Measurements from ENCODE around the gene AHCY.
A peak's percentile ranks its signal among the peaks of the same experiment; 100 is the strongest.

Gene AHCY

GRCh38 chr20:34322267-34323105 lies 19.3 kb upstream of the AHCY start:
- H3K9ac ChIP-seq (ENCODE audit: low read depth, low read length) = no peak overlapping the region
- peaks cover 8% of the 10 kb centered on the region; the same call in 1 of the 2 replicates for H3K4me1 ChIP-seq (ENCODE audit: control insufficient read depth, insufficient read depth, low read length)
- H3K27ac ChIP-seq (ENCODE audit: low read depth, low read length) = no peak overlapping the region
- no peaks in the 10 kb centered on the region for H3K36me3 ChIP-seq (ENCODE audit: control insufficient read depth, insufficient read depth, low read length)
- no peaks in the 10 kb centered on the region for H3K27me3 ChIP-seq (ENCODE audit: control insufficient read depth, insufficient read depth, low read length)
- no peaks in the 10 kb centered on the region for H3K9me3 ChIP-seq (ENCODE audit: control insufficient read depth, insufficient read depth, low read length)
- no peak overlapping the region for H3K4me3 ChIP-seq (ENCODE audit: low read depth, low read length)

DNA sequence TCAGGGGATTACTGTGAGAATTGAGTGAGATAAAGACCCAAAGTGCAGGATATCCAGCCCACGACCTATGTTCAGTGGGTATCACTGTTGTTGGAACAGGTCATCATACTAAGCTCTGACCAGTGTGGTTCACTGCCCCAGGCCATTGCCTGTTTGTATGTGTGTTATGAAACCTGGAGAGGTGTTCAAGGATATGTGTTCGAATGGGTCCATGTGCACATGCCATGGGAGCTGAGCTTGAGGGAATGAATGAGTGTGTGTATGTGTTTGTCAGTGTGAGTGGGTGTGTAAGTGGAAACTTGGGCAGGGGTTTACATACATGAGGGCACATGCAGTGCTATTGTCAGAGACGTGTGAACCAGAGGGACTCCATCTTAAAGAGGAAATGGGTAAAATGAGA lies 17.7 kb upstream of the AHCY start:
- Histone ChIP-seq H3K27ac (ENCODE audit: low read depth, low read length) (no peak overlapping the region), H3K36me3 (ENCODE audit: control insufficient read depth, insufficient read depth, low read length) (no peaks in the 10 kb centered on the region), H3K4me3 (ENCODE audit: low read depth, low read length) (no peak overlapping the region), H3K9me3 (ENCODE audit: control insufficient read depth, insufficient read depth, low read length) (no peaks in the 10 kb centered on the region), H3K4me1 (ENCODE audit: control insufficient read depth, insufficient read depth, low read length) (peaks cover 8% of the 10 kb centered on the region; the same call in 1 of the 2 replicates), H3K9ac (ENCODE audit: low read depth, low read length) (no peak overlapping the region), H3K27me3 (ENCODE audit: control insufficient read depth, insufficient read depth, low read length) (no peaks in the 10 kb centered on the region)

DNA sequence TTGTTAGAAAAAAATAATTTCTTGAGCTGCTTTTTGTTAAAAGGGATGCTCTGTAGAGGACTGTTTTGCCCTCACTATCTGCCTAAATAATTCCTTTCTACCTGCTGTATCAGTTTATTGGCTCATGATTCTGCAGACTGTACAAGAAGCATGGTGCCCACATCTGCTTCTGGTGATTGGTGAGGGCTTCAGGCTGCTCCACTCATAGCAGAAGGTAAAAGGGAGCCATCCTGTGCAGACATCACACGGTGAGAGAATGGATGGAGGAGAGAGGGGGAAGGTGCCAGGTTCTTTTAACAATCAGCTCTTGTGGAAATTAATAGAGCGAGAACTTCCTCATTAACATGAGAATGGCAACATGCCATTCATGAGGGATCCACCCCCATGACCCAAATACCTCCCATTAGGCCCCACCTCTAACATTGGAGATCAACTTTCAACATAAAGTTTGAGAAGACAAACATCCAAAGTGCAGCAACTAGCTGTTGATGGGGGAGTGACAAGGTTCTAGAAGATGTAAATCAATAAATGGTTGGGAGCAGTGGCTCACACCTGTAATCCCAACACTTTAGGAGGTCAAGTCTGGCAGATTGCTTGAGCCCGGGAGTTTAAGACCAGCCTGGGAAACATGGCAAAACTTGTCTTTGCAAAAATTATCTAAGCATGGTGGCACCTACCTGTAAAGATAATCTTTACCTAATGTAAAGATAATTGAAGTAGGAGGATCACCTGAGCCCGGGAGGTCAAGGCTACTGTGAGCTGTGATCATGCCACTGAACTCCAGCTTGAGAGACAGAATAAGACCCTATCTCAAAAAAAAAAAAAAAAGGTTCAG lies 15.7 kb upstream of the AHCY start:
- Histone ChIP-seq H3K4me1 (ENCODE audit: control insufficient read depth, insufficient read depth, low read length) (peaks cover 8% of the 10 kb centered on the region; the same call in 1 of the 2 replicates), H3K9ac (ENCODE audit: low read depth, low read length) (no peak overlapping the region), H3K4me3 (ENCODE audit: low read depth, low read length) (no peak overlapping the region), H3K36me3 (ENCODE audit: control insufficient read depth, insufficient read depth, low read length) (no peaks in the 10 kb centered on the region), H3K27ac (ENCODE audit: low read depth, low read length) (peak overlapping the region; percentile 54), H3K9me3 (ENCODE audit: control insufficient read depth, insufficient read depth, low read length) (no peaks in the 10 kb centered on the region), H3K27me3 (ENCODE audit: control insufficient read depth, insufficient read depth, low read length) (no peaks in the 10 kb centered on the region)

GRCh38 chr20:34316196-34316814 lies 13.2 kb upstream of the AHCY start:
- no peak overlapping the region for H3K4me3 ChIP-seq (ENCODE audit: low read depth, low read length)
- peaks cover 11% of the 10 kb centered on the region for H3K27me3 ChIP-seq (ENCODE audit: control insufficient read depth, insufficient read depth, low read length)
- no peaks in the 10 kb centered on the region for H3K9me3 ChIP-seq (ENCODE audit: control insufficient read depth, insufficient read depth, low read length)
- H3K4me1 ChIP-seq (ENCODE audit: control insufficient read depth, insufficient read depth, low read length) = peaks cover 13% of the 10 kb centered on the region; the same call in 1 of the 2 replicates
- no peak overlapping the region for H3K9ac ChIP-seq (ENCODE audit: low read depth, low read length)
- no peak overlapping the region for H3K27ac ChIP-seq (ENCODE audit: low read depth, low read length)
- H3K36me3 ChIP-seq (ENCODE audit: control insufficient read depth, insufficient read depth, low read length) = no peaks in the 10 kb centered on the region

DNA sequence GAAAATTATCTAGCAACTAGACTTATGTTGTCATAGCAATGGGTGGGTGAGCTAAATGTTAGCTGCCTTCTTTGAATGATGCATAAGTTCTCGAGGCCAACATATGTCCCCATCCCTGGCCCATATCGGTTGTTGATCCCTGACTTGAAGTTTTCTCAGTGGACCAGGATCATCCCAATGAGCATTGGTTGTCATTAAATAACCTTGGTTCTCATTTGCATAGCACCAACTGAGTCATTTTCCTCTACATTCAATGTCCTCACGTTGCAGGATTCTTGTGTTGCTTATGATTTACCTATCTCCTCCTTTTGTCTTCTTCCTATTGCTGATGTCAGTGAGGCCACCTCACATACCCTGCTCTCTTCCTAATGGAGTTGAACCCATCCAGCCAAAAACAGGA lies 12.1 kb upstream of the AHCY start:
- Histone ChIP-seq H3K4me3 (ENCODE audit: low read depth, low read length) (no peak overlapping the region), H3K27ac (ENCODE audit: low read depth, low read length) (no peak overlapping the region), H3K9ac (ENCODE audit: low read depth, low read length) (no peak overlapping the region), H3K36me3 (ENCODE audit: control insufficient read depth, insufficient read depth, low read length) (no peaks in the 10 kb centered on the region), H3K4me1 (ENCODE audit: control insufficient read depth, insufficient read depth, low read length) (peaks cover 13% of the 10 kb centered on the region; the same call in 1 of the 2 replicates), H3K9me3 (ENCODE audit: control insufficient read depth, insufficient read depth, low read length) (no peaks in the 10 kb centered on the region), H3K27me3 (ENCODE audit: control insufficient read depth, insufficient read depth, low read length) (peaks cover 11% of the 10 kb centered on the region)

- no peak overlapping the region for H3K27ac ChIP-seq (ENCODE audit: low read depth, low read length)
- H3K4me3 ChIP-seq (ENCODE audit: low read depth, low read length) = peak overlapping the region; percentile 59
- H3K27me3 ChIP-seq (ENCODE audit: control insufficient read depth, insufficient read depth, low read length) = peaks cover 11% of the 10 kb centered on the region
- 0 out of 2 replicates have a peak, but pooled peaks cover 5% of the 10 kb centered on the region for H3K4me1 ChIP-seq (ENCODE audit: control insufficient read depth, insufficient read depth, low read length)
- no peak overlapping the region for H3K9ac ChIP-seq (ENCODE audit: low read depth, low read length)
- H3K36me3 ChIP-seq (ENCODE audit: control insufficient read depth, insufficient read depth, low read length) = no peaks in the 10 kb centered on the region
- no peaks in the 10 kb centered on the region for H3K9me3 ChIP-seq (ENCODE audit: control insufficient read depth, insufficient read depth, low read length)
Observed at GRCh38 chr20:34312544-34313217, 9.5 kb upstream of the AHCY start.

GRCh38 chr20:34312024-34312460 lies 8.9 kb upstream of the AHCY start:
- Histone ChIP-seq H3K36me3 (ENCODE audit: control insufficient read depth, insufficient read depth, low read length) (no peaks in the 10 kb centered on the region), H3K27ac (ENCODE audit: low read depth, low read length) (no peak overlapping the region), H3K27me3 (ENCODE audit: control insufficient read depth, insufficient read depth, low read length) (peaks cover 11% of the 10 kb centered on the region), H3K9ac (ENCODE audit: low read depth, low read length) (no peak overlapping the region), H3K4me1 (ENCODE audit: control insufficient read depth, insufficient read depth, low read length) (0 out of 2 replicates have a peak, but pooled peaks cover 5% of the 10 kb centered on the region), H3K9me3 (ENCODE audit: control insufficient read depth, insufficient read depth, low read length) (no peaks in the 10 kb centered on the region), H3K4me3 (ENCODE audit: low read depth, low read length) (peak overlapping the region; percentile 59)

DNA sequence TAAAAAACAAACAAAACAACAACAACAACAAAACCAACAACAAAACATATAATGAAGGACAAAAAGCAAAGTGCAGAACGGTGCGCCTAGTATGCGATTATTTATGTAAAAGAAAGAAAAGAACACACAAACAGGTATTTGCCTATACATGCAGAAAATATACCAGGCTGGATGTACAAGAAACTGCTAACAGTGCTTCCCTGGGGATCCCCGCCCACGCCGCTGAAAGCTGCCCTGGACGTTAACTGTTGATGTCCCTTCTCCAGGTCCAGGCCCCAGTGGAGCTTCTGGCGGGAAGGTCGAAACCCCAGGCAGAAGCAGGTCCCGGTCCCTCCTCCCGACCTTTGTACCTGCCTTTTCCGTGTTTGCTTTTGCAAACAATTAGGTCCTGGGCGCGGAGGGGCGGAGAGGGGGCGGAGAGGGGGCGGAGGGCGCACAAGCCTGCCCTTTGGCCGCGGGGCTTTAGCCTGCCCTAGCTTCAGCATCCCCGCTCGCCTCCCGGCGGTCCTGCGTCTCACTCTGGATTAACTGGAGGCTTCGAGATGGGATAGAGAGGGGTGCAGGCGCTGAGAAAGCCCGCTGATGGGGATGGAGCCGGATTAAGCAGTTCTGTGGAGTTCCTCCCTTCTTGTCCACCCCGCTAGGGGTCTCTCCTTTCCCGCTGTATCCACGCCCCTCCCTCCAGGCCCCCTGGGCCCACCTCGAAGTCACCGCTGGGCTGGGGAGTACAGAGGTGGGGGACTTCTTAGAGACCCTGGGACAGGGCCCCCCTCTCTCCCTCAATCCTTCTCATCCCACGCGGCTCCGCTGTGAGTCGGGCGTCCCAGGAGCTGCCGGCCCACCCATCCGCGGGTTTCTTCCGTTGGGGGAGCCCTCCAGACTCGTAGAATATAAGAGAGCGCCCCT lies 8.2 kb upstream of the AHCY start:
- Histone ChIP-seq H3K4me1 (ENCODE audit: control insufficient read depth, insufficient read depth, low read length) (0 out of 2 replicates have a peak, but pooled peaks cover 5% of the 10 kb centered on the region), H3K9ac (ENCODE audit: low read depth, low read length) (no peak overlapping the region)

DNA sequence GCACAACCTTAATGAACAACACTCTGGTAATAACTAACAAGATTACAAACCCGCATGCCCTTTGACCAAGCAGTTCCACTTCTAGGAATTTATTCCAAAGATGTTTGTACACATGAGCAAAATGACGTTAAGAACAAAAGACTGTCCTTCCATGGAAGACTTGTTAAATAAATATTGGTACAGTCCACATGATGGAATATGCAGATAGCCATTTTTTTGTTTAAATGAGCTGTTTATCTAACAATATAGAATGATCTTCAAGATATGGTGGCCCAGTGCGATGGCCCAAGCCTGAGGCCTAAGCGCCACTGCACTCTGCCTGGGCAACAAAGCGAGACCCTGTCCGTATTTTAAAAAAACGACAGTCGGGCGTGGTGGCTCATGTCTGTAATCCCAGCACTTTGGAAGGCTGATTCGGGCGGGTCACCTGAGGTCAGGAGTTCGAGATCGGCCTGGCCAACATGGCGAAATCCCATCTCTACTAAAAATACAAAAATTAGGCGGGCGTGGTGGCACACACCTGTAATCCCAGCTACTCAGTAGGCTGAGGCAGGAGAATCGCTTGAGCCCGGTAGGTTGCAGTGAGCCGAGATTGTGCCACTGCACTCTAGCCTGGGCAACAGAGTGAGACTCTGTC lies 7.4 kb upstream of the AHCY start:
- 0 out of 2 replicates have a peak, but pooled peaks cover 5% of the 10 kb centered on the region for H3K4me1 ChIP-seq (ENCODE audit: control insufficient read depth, insufficient read depth, low read length)
- peaks cover 11% of the 10 kb centered on the region for H3K27me3 ChIP-seq (ENCODE audit: control insufficient read depth, insufficient read depth, low read length)
- H3K9me3 ChIP-seq (ENCODE audit: control insufficient read depth, insufficient read depth, low read length) = no peaks in the 10 kb centered on the region
- no peak overlapping the region for H3K27ac ChIP-seq (ENCODE audit: low read depth, low read length)
- no peaks in the 10 kb centered on the region for H3K36me3 ChIP-seq (ENCODE audit: control insufficient read depth, insufficient read depth, low read length)
- no peak overlapping the region for H3K4me3 ChIP-seq (ENCODE audit: low read depth, low read length)
- no peak overlapping the region for H3K9ac ChIP-seq (ENCODE audit: low read depth, low read length)

More for the DNA sequence above, 8.2 kb upstream of the AHCY start:
- Histone ChIP-seq H3K27me3 (ENCODE audit: control insufficient read depth, insufficient read depth, low read length) (peaks cover 11% of the 10 kb centered on the region), H3K36me3 (ENCODE audit: control insufficient read depth, insufficient read depth, low read length) (no peaks in the 10 kb centered on the region), H3K4me3 (ENCODE audit: low read depth, low read length) (peak overlapping the region; percentile 59), H3K27ac (ENCODE audit: low read depth, low read length) (no peak overlapping the region), H3K9me3 (ENCODE audit: control insufficient read depth, insufficient read depth, low read length) (no peaks in the 10 kb centered on the region)

All from HUES48 (cell line).